Left lung (tissue), 10 donors: ENCODE results near the gene BRD2. TPM values are rescaled to one million over a fixed set of nuclear protein-coding genes. Genes with fewer than 3 reads are reported as not detected.

Source experiments
- ATAC-seq: fragments of 200-7000 bp; cut with Tn5 transposase; one replicate; pipeline ENCODE4 v1.9.1; 2020; ENCODE audit warnings: moderate library complexity
- DNase-seq, 4 donors: peaks; one replicate each; pipeline ENCODE4 v3.0.0-alpha.2; 2013 to 2020
- H3K27ac ChIP-seq, 2 donors: fragments of 200-600 bp; sonication (generic) in 1 of 2; one replicate each; pipeline versions ENCODE4 v1.5.0 to v1.8.0; 2020 to 2021
- H3K27me3 ChIP-seq, 2 donors: fragments of 200-600 bp; sonication (generic) in 1 of 2; one replicate each; pipeline versions ENCODE4 v1.5.0 to v1.8.0; 2020 to 2021
- H3K36me3 ChIP-seq, 2 donors: fragments of 200-600 bp; sonication (generic) in 1 of 2; one replicate each; pipeline versions ENCODE4 v1.5.0 to v1.8.0; 2020 to 2021
- H3K4me1 ChIP-seq, 2 donors: fragments of 200-600 bp; one replicate each; pipeline ENCODE4 v1.8.0; 2021
- H3K4me3 ChIP-seq, 2 donors: fragments of 200-600 bp; sonication (generic) in 1 of 2; one replicate each; pipeline versions ENCODE4 v1.5.0 to v1.8.0; 2020 to 2021; ENCODE audit warnings: mild to moderate bottlenecking in 1 of 2
- H3K9me3 ChIP-seq, 2 donors: fragments of 200-600 bp; sonication (generic) in 1 of 2; one replicate each; pipeline versions ENCODE4 v1.5.0 to v1.8.0; 2020 to 2021
- intact Hi-C, 2 donors: fragments of 100-400 bp; cut with DNase I; formaldehyde crosslinking; loops; one replicate each; pipeline versions ENCODE4 v1.11.2 to v1.14.2; 2022
- polyA plus RNA-seq, 6 donors: library from polyadenylated mRNA; unstranded; fragments of 120-200 nt; gene quantifications; one replicate each; pipeline ENCODE4 v1.2.1, GENCODE V29; 2013; ENCODE audit not compliant: insufficient read length in 6 of 6
- total RNA-seq, 2 donors: library from RNA; stranded (reverse); fragmentation: NEBNext Ultra II Directional; extraction: Animal tissue kit (Norgen Biotek cat#: 25700); gene quantifications; one replicate each; pipeline ENCODE4 v1.2.1, GENCODE V29; 2021
- TF ChIP-seq, protein P1 (sequence below), 2 donors: fragments of 200-600 bp; sonication (generic) in 1 of 2; IDR thresholded peaks; one replicate each; pipeline versions ENCODE4 v1.5.0 to v1.8.0; 2021; ENCODE audit warnings: antibody characterized with exemption in 2 of 2
- donor health status: DM: no; HTN: yes; CAD: no.
- donor health status: DM: no; HTN: no; CAD: no.

The BRD2 gene
- total and polyA plus RNA-seq, 8 donors, result 125 to 317 (median 297) TPM

DNA sequence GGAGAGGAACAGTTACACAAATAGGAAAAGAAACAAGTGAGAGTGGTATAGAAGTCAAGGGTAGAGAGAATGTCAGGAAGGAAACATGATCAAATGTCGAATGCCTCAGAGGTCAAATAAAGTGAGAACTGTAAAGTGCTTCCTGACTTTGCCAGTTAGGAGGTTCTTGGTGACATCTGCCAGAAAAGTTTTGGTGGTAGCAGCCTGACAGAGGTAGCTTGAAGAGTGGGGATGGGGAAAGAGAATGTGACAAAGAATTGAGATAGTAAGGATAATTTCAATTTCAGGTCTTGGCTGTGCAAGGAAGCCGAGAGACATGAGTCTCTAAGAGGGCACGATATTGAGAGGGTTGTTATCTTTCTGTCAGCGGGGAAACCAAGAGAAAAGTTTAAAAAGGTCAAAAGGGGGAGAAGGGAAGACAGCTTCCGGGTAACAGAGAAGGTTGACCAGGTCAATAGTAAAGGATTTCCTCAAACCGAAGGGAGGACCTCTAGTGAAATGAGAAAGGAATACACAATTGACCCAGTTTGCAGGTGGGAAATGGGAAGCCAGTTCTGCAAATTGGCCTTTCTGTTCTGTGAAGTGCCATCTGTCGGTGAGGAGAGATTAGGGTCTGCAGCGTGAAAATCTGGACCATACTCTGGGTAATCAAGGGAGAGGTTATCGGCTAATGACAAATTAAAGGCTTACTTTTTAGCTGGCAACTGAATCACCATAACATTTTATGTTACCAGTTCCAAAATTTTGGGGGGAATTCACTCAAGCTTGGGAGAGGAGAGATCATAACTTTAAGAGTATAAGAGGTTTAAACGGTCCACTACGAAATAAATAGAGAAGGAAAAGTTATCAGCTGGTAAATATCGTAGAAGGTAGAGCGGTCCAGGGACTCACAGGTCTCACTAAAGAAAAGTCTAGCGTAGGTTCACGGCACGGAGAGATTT, 973 bp upstream of the BRD2 start:
- peak overlapping the region; percentile 61 to 100 for H3K4me3 ChIP-seq
- DNase-seq, result peak in 1 of 4 donors; percentile 42
- intact Hi-C loops, result no loop called here
- peak overlapping the region; percentile 99 for H3K27ac ChIP-seq
- ATAC-seq, result no peak
- peaks cover 10 to 48% of the 10 kb centered on the region in 2 donors for H3K4me1 ChIP-seq
- H3K27me3 ChIP-seq, result no peaks in the 10 kb centered on the region
- H3K36me3 ChIP-seq, result peaks cover 0 to 4% of the 10 kb centered on the region in 2 donors
- no peaks in the 10 kb centered on the region for H3K9me3 ChIP-seq
- TF ChIP-seq, protein P1, sequence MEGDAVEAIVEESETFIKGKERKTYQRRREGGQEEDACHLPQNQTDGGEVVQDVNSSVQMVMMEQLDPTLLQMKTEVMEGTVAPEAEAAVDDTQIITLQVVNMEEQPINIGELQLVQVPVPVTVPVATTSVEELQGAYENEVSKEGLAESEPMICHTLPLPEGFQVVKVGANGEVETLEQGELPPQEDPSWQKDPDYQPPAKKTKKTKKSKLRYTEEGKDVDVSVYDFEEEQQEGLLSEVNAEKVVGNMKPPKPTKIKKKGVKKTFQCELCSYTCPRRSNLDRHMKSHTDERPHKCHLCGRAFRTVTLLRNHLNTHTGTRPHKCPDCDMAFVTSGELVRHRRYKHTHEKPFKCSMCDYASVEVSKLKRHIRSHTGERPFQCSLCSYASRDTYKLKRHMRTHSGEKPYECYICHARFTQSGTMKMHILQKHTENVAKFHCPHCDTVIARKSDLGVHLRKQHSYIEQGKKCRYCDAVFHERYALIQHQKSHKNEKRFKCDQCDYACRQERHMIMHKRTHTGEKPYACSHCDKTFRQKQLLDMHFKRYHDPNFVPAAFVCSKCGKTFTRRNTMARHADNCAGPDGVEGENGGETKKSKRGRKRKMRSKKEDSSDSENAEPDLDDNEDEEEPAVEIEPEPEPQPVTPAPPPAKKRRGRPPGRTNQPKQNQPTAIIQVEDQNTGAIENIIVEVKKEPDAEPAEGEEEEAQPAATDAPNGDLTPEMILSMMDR (IDR thresholded peaks at IDR 0.05), result no peak

DNA sequence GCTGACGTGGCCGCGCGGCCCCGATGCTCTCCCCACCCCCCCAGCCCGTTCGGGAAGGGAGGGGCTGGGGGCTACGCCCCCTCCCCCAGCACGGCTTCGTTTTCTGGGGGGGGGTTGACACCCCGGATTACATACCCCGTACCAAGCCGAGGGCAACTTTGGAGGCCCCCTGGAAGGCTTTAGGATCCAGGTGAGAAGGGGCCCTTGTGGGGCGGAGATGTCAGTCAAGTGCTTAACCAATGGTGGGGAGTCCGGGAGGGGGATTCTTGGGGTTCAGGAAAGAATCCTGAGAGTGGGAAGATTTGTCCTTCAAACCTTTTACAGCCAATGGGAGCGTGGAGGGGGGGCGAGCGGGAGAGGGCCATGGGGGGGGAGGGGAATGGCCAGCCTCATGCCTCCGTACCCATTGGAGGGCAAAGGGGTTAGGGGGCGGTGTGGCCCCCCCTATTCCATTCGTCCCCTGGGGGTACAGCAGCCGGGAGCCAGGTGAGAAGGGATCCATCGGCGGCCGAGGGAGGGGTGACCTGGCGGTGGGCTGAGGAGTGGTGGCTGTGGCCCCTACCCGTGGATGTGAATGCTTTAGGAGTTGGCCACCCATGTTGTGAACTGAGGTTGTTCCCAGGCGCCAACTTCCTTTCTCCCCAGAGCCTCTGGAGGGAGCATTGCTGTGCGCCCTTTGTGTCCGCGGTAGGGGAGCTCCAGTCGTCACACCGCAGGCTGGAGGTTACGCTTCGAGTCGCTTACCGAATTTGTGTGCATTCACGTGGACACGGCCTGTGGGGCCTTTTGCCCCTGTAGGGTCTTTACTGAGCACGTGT, 682 bp downstream of the BRD2 start:
- Histone ChIP-seq H3K4me1 (peaks cover 10 to 35% of the 10 kb centered on the region in 2 donors), H3K27ac (peak overlapping the region; percentile 99), H3K4me3 (peak overlapping the region; percentile 61 to 100), H3K27me3 (no peaks in the 10 kb centered on the region), H3K36me3 (peaks cover 0 to 20% of the 10 kb centered on the region in 2 donors), H3K9me3 (no peaks in the 10 kb centered on the region)
- ATAC-seq, result peak; percentile 35
- TF ChIP-seq, protein P1 (IDR thresholded peaks at IDR 0.05), result no peak
- intact Hi-C loops, result no loop called here
- peak; percentile 75 to 87 (median 80) for DNase-seq

DNA sequence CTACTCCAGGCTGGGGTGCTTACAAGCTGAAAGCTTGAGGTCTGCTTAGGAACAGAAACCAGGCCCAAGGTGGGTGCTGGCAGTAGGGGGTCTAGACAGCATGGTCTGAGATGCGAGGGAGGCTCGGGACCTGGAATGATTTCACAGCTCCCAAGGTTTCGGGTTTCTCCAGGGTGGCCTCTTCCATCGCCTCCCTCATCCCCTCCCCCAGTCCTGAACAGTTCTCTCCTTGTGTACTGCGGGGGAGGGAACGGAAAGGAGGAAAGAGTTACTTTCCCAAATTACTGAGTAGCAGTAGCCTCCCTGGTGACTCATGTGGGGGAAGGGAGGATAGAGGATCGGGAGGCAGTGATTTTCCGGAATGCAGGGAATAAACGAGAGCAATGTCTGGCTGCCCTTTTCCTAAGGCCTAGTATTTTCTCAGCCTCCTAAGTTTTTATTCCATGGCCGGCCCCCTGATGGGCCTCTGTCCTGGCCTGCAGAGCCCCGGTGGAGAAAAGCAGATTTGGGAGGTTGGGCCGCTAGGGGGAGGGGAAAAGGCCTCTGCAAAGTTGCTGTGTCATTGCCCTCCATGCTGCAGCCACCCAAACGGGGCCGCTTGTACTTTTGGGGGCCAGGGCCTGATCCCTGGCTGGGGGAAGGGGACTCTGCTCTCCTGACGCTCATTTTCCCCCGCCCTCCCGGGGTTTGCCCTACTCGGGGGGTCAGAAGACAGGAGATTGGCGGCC, 1.5 kb downstream of the BRD2 start:
- Histone ChIP-seq H3K4me1 (peaks cover 10 to 35% of the 10 kb centered on the region in 2 donors), H3K27me3 (no peaks in the 10 kb centered on the region), H3K27ac (peak overlapping the region; percentile 99), H3K36me3 (peaks cover 0 to 27% of the 10 kb centered on the region in 2 donors), H3K4me3 (peak overlapping the region; percentile 61 to 100), H3K9me3 (no peaks in the 10 kb centered on the region)
- DNase-seq (peak; percentile 81 to 87 (median 82)), ATAC-seq (peak; percentile 17)
- intact Hi-C loops, result no loop called here
- TF ChIP-seq, protein P1 (IDR thresholded peaks at IDR 0.05), result peak in 1 of 2 donors; percentile 14

DNA sequence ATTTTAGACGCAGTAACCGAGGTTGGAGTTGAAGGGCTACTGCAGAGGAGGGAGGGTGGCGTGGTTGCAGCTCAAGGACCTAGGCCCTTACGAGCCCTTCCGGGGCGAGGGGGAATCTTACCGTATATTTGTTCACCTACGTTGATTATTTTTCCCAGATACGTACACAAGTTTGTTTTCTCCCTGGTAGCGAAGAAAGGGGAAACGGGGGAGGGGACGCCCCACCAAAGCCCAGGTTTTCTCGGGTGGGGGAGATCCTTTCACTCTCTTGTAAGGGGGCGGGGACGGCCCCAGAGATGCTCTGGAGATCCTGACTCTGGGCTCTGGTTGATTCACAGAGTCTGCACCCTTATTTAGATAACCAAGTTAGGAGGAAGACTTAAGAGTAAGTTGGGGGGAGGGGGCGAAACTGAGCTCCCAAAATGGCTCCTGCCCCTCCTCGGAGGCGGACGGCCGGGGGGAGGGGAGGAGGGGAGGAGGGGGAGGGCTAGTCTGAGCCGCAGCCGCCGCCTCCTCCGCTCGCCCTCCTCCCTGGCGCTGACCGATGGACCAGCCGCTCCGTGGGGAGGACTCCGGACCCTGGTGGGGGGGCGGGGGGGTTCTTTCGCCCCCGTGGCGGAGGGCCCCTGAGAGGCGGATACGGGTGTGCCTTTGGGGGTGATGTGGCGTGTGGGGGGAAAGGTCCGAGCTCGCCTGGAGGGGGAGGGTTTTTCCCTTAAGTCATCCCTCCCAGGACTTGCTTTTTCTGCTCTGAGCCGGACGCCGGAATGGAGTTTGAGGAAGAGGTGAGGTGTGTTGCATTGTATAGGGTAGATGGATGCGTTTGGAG, 2.2 kb downstream of the BRD2 start:
- no peaks in the 10 kb centered on the region for H3K27me3 ChIP-seq
- ATAC-seq (peak; percentile 50), DNase-seq (peak; percentile 84 to 96 (median 92))
- TF ChIP-seq, protein P1 (IDR thresholded peaks at IDR 0.05), result no peak
- H3K4me1 ChIP-seq, result peaks cover 10 to 40% of the 10 kb centered on the region in 2 donors
- H3K9me3 ChIP-seq, result no peaks in the 10 kb centered on the region
- H3K36me3 ChIP-seq, result peaks cover 0 to 35% of the 10 kb centered on the region in 2 donors
- H3K4me3 ChIP-seq, result peak overlapping the region; percentile 61 to 100
- peak overlapping the region; percentile 99 for H3K27ac ChIP-seq
- intact Hi-C loops, result no loop called here
